ENCODE results near the gene E4F1. TPM values are rescaled to one million over a fixed set of nuclear protein-coding genes. Genes with fewer than 3 reads are reported as not detected.
A peak's percentile ranks its signal among the peaks of the same experiment; 100 is the strongest.

E4F1 gene
- total and polyA plus RNA-seq, 4 donors, result 4.4 to 19.1 (median 13.7) TPM

DNA sequence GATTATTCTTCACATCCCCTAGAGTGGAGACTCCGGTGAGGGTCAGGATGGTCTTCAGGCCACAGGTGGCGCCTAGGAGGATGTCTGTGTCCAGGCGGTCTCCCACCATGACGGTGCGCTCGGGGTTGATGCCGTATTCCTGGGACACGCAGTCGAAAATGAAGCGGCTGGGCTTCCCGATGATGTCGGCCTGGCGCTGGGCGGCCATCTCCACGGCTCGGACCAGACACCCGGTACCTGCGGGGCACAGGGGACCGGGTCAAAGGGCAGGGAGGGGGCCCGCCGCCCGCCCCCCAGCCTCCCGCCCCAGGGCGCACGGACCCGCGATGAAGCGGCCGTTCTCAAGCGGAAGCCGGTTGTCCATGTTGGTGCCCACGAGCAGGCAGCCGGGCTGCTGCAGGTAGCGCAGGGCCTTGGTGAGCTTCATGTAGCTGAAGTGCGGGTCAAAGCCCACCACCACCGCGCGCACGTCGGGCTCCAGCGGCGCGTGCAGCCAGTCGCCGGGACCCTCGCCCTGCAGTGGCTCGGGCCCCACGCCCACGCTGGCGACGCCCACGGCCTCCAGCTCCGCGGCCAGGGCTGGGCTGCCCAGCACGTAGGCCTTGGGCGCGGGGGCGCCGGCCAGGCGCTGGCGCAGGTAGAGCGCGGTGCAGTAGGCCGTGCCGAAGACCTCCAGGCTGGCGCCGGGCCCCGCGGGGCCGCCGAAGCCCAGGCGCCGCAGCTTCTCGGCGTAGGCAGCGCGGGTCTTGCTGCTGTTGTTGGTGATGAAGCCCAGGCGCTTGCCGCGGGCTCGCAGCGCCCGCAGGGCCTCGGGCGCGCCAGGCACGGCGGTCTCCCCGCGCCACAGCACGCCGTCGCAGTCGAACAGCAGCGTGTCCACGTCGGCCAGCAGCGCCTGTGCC is 9.3 kb upstream of the E4F1 start:
- peaks cover 5 to 24% (median 19%) of the 10 kb centered on the region in 4 donors for H3K4me1 ChIP-seq (ENCODE audit: control insufficient read depth in 4 of 4, insufficient read depth in 4 of 4, low read length in 3 of 4)
- no peaks in the 10 kb centered on the region for H3K27me3 ChIP-seq (ENCODE audit: control insufficient read depth in 4 of 4, insufficient read depth in 4 of 4, low read length in 3 of 4)
- peak overlapping the region; percentile 59 to 93 (median 75) for H3K4me3 ChIP-seq (ENCODE audit: low read depth in 1 of 3, low read length in 3 of 3)
- H3K27ac ChIP-seq (ENCODE audit: low read depth in 1 of 2, low read length in 2 of 2), result peak overlapping the region; percentile 34 to 69
- TF ChIP-seq NR2F2 (IDR thresholded peaks at IDR 0.05) (no peak), SP1 (IDR thresholded peaks at IDR 0.05) (no peak), RXRA (IDR thresholded peaks at IDR 0.05) (no peak), HNF4G (IDR thresholded peaks at IDR 0.05) (no peak)
- TF ChIP-seq, protein P1, sequence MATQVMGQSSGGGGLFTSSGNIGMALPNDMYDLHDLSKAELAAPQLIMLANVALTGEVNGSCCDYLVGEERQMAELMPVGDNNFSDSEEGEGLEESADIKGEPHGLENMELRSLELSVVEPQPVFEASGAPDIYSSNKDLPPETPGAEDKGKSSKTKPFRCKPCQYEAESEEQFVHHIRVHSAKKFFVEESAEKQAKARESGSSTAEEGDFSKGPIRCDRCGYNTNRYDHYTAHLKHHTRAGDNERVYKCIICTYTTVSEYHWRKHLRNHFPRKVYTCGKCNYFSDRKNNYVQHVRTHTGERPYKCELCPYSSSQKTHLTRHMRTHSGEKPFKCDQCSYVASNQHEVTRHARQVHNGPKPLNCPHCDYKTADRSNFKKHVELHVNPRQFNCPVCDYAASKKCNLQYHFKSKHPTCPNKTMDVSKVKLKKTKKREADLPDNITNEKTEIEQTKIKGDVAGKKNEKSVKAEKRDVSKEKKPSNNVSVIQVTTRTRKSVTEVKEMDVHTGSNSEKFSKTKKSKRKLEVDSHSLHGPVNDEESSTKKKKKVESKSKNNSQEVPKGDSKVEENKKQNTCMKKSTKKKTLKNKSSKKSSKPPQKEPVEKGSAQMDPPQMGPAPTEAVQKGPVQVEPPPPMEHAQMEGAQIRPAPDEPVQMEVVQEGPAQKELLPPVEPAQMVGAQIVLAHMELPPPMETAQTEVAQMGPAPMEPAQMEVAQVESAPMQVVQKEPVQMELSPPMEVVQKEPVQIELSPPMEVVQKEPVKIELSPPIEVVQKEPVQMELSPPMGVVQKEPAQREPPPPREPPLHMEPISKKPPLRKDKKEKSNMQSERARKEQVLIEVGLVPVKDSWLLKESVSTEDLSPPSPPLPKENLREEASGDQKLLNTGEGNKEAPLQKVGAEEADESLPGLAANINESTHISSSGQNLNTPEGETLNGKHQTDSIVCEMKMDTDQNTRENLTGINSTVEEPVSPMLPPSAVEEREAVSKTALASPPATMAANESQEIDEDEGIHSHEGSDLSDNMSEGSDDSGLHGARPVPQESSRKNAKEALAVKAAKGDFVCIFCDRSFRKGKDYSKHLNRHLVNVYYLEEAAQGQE (IDR thresholded peaks at IDR 0.05), result no peak
- no peak for DNase-seq (ENCODE audit: low spot score)
- H3K36me3 ChIP-seq (ENCODE audit: control insufficient read depth in 4 of 4, insufficient read depth in 3 of 4, low read depth in 1 of 4, low read length in 3 of 4), result peaks cover 0 to 5% (median 2%) of the 10 kb centered on the region in 4 donors
- WGBS, result 2% methylated on average over 98 of the region's 98 CpGs
- H3K9me3 ChIP-seq (ENCODE audit: control insufficient read depth in 4 of 4, low read length in 3 of 4), result no peaks in the 10 kb centered on the region
- peak overlapping the region; percentile 41 to 74 for H3K9ac ChIP-seq (ENCODE audit: low read depth in 1 of 2, low read length in 2 of 2)

- TF ChIP-seq TAF1 (conservative IDR thresholded peaks at IDR 0.05) (no peak), FOXA1 (IDR thresholded peaks at IDR 0.05) (no peak), CTCF (IDR thresholded peaks at IDR 0.05; ENCODE audit: low read depth, low read length, missing input control) (no peak), EGR1 (IDR thresholded peaks at IDR 0.05; ENCODE audit: low read depth in 2 of 2) (peak in 1 of 2 donors; percentile 72)
- Histone ChIP-seq H3K9me3 (ENCODE audit: control insufficient read depth in 4 of 4, low read length in 3 of 4) (no peaks in the 10 kb centered on the region), H3K27ac (ENCODE audit: low read depth in 1 of 2, low read length in 2 of 2) (peak within 1 kb of the TSS; percentile 96 to 98), H3K9ac (ENCODE audit: low read depth in 1 of 2, low read length in 2 of 2) (peak within 1 kb of the TSS; percentile 93 to 94), H3K4me1 (ENCODE audit: control insufficient read depth in 4 of 4, insufficient read depth in 4 of 4, low read length in 3 of 4) (peaks cover 5 to 24% (median 19%) of the 10 kb centered on the region in 4 donors), H3K36me3 (ENCODE audit: control insufficient read depth in 4 of 4, insufficient read depth in 3 of 4, low read depth in 1 of 4, low read length in 3 of 4) (peaks cover 0 to 3% (median under 1%) of the 10 kb centered on the region in 4 donors), H3K27me3 (ENCODE audit: control insufficient read depth in 4 of 4, insufficient read depth in 4 of 4, low read length in 3 of 4) (no peaks in the 10 kb centered on the region), H3K4me3 (ENCODE audit: low read depth in 1 of 3, low read length in 3 of 3) (peak within 1 kb of the TSS; percentile 76 to 93 (median 82))
- no peak for DNase-seq (ENCODE audit: low spot score)
- under 1% methylated on average over 48 of the region's 48 CpGs for WGBS
Observed at GRCh38 chr16:2214719-2214968, 8.7 kb upstream of the E4F1 start, which contains the start of gene PGP. Gene PGP, minus strand, starts transcription at chr16:2214840. Its CDS starts 63 bp downstream, at chr16:2214777.

GRCh38 chr16:2216330-2216729 is 7.1 kb upstream of the E4F1 start:
- Histone ChIP-seq H3K27ac (ENCODE audit: low read depth in 1 of 2, low read length in 2 of 2) (no peak overlapping the region), H3K27me3 (ENCODE audit: control insufficient read depth in 4 of 4, insufficient read depth in 4 of 4, low read length in 3 of 4) (no peaks in the 10 kb centered on the region), H3K4me1 (ENCODE audit: control insufficient read depth in 4 of 4, insufficient read depth in 4 of 4, low read length in 3 of 4) (peaks cover 5 to 24% (median 19%) of the 10 kb centered on the region in 4 donors), H3K9ac (ENCODE audit: low read depth in 1 of 2, low read length in 2 of 2) (no peak overlapping the region), H3K4me3 (ENCODE audit: low read depth in 1 of 3, low read length in 3 of 3) (no peak overlapping the region), H3K36me3 (ENCODE audit: control insufficient read depth in 4 of 4, insufficient read depth in 3 of 4, low read depth in 1 of 4, low read length in 3 of 4) (peaks cover 0 to 3% (median 0%) of the 10 kb centered on the region in 4 donors), H3K9me3 (ENCODE audit: control insufficient read depth in 4 of 4, low read length in 3 of 4) (no peaks in the 10 kb centered on the region)
- no peak for DNase-seq (ENCODE audit: low spot score)
- 96% methylated on average over 4 of the region's 4 CpGs for WGBS
- no peak for TF ChIP-seq HNF4A (conservative IDR thresholded peaks at IDR 0.05)
- TF ChIP-seq HNF4G (IDR thresholded peaks at IDR 0.05), result no peak
- TF ChIP-seq EGR1 (IDR thresholded peaks at IDR 0.05; ENCODE audit: low read depth in 2 of 2), result no peak
- TF ChIP-seq ZBTB33 (IDR thresholded peaks at IDR 0.05), result no peak
- TF ChIP-seq, protein P1 (IDR thresholded peaks at IDR 0.05), result no peak
- no peak for TF ChIP-seq CTCF (IDR thresholded peaks at IDR 0.05; ENCODE audit: low read depth, low read length, missing input control)
- no peak for TF ChIP-seq FOXA2 (IDR thresholded peaks at IDR 0.05)
